OCI-LY1 (cell line): Measurements from ENCODE around the gene SOX10.

Experiments
- H2AFZ ChIP-seq: fragments of 200-600 bp; sonication (generic), shearing (Covaris generic); 2 replicates; pipeline ENCODE4 v1.6.0; 2014; ENCODE audit warnings: antibody characterized with exemption, mild to moderate bottlenecking, low read length
- H3F3A ChIP-seq: fragments of 200-600 bp; sonication (generic), shearing (Covaris generic); 2 replicates; pipeline ENCODE4 v1.6.0; 2014; ENCODE audit warnings: mild to moderate bottlenecking, antibody characterized with exemption, low read length, moderate library complexity; ENCODE audit not compliant: insufficient read depth
- H3K27ac ChIP-seq: fragments of 200-600 bp; sonication (generic); 2 replicates; pipeline ENCODE4 v1.5.1; 2014; ENCODE audit warnings: low read length, mixed run types, mild to moderate bottlenecking, low read depth; ENCODE audit not compliant: poor library complexity, severe bottlenecking
- H3K27me3 ChIP-seq: fragments of 200-600 bp; sonication (generic); 2 replicates; pipeline ENCODE4 v1.6.0; 2014; ENCODE audit warnings: antibody characterized with exemption, mild to moderate bottlenecking, low read length, moderate library complexity; ENCODE audit not compliant: insufficient read depth
- H3K36me3 ChIP-seq: fragments of 200-600 bp; sonication (generic); 2 replicates; pipeline ENCODE4 v1.6.1; 2014; ENCODE audit warnings: mild to moderate bottlenecking, antibody characterized with exemption, low read length, moderate library complexity, mixed read lengths; ENCODE audit not compliant: insufficient read depth
- H3K4me1 ChIP-seq: fragments of 200-600 bp; sonication (generic); 2 replicates; pipeline ENCODE4 v1.5.1; 2014; ENCODE audit warnings: mild to moderate bottlenecking, low read length, moderate library complexity; ENCODE audit not compliant: insufficient read depth, severe bottlenecking
- H3K4me2 ChIP-seq: fragments of 200-600 bp; sonication (generic), shearing (Covaris generic); 2 replicates; pipeline ENCODE4 v1.6.1; 2014; ENCODE audit warnings: low read length
- H3K4me3 ChIP-seq: fragments of 200-600 bp; sonication (generic); 2 replicates; pipeline ENCODE4 v1.5.1; 2014; ENCODE audit warnings: low read length, low read depth, mild to moderate bottlenecking, mixed read lengths; ENCODE audit not compliant: poor library complexity, severe bottlenecking
- H3K79me2 ChIP-seq: fragments of 200-600 bp; shearing (Covaris generic); 2 replicates; pipeline ENCODE4 v1.6.1; 2016; ENCODE audit warnings: mixed run types, low read length, mixed read lengths; ENCODE audit not compliant: insufficient read depth
- H3K9ac ChIP-seq: fragments of 200-600 bp; sonication (generic), shearing (Covaris generic); 2 replicates; pipeline ENCODE4 v1.6.1; 2014; ENCODE audit warnings: mild to moderate bottlenecking, low read length, mixed read lengths
- H3K9me2 ChIP-seq: fragments of 200-600 bp; sonication (generic), shearing (Covaris generic); 2 replicates; pipeline ENCODE4 v1.6.1; 2014; ENCODE audit warnings: low read depth, mild to moderate bottlenecking, low read length, mixed read lengths
- H3K9me3 ChIP-seq: fragments of 200-600 bp; shearing (Covaris generic); 2 replicates; pipeline ENCODE4 v1.6.1; 2014; ENCODE audit warnings: low read length, mixed read lengths
- H4K20me1 ChIP-seq: fragments of 200-600 bp; sonication (generic), shearing (Covaris generic); 2 replicates; pipeline ENCODE4 v1.6.0; 2016; ENCODE audit warnings: mild to moderate bottlenecking, low read length; ENCODE audit not compliant: insufficient read depth
- EZH2 ChIP-seq: fragments of 200-600 bp; sonication (generic), shearing (Covaris generic); IDR thresholded peaks from 2 replicates; pipeline ENCODE4 v1.8.0; 2017; ENCODE audit warnings: borderline replicate concordance, mixed run types, mild to moderate bottlenecking, antibody characterized with exemption, low read length, moderate library complexity, mixed read lengths
- TF ChIP-seq, protein P1 (sequence below): fragments of 200-600 bp; sonication (generic), shearing (Covaris generic); IDR thresholded peaks from 2 replicates; pipeline ENCODE4 v1.5.1; 2017; ENCODE audit warnings: mild to moderate bottlenecking, antibody characterized with exemption, low read length, moderate library complexity, mixed read lengths

The SOX10 gene

GRCh38 chr22:37925330-37925729 lies 59.0 kb downstream of the SOX10 start:
- H3K4me3 ChIP-seq = no peak overlapping the region
- TF ChIP-seq, protein P1, sequence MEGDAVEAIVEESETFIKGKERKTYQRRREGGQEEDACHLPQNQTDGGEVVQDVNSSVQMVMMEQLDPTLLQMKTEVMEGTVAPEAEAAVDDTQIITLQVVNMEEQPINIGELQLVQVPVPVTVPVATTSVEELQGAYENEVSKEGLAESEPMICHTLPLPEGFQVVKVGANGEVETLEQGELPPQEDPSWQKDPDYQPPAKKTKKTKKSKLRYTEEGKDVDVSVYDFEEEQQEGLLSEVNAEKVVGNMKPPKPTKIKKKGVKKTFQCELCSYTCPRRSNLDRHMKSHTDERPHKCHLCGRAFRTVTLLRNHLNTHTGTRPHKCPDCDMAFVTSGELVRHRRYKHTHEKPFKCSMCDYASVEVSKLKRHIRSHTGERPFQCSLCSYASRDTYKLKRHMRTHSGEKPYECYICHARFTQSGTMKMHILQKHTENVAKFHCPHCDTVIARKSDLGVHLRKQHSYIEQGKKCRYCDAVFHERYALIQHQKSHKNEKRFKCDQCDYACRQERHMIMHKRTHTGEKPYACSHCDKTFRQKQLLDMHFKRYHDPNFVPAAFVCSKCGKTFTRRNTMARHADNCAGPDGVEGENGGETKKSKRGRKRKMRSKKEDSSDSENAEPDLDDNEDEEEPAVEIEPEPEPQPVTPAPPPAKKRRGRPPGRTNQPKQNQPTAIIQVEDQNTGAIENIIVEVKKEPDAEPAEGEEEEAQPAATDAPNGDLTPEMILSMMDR = no peak
- no peak for TF ChIP-seq EZH2
- no peaks in the 10 kb centered on the region for H3K27me3 ChIP-seq
- no peaks in the 10 kb centered on the region for H3K79me2 ChIP-seq
- no peak overlapping the region for H2AFZ ChIP-seq
- H3K9me3 ChIP-seq = no peaks in the 10 kb centered on the region
- H3K36me3 ChIP-seq = peaks cover 23% of the 10 kb centered on the region; the same call in 1 of the 2 replicates
- H3K9ac ChIP-seq = no peak overlapping the region
- no peaks in the 10 kb centered on the region for H4K20me1 ChIP-seq
- H3K4me2 ChIP-seq = no peak overlapping the region
- no peaks in the 10 kb centered on the region for H3K9me2 ChIP-seq
- no peak overlapping the region for H3K27ac ChIP-seq
- no peaks in the 10 kb centered on the region for H3F3A ChIP-seq
- H3K4me1 ChIP-seq = no peaks in the 10 kb centered on the region

- H4K20me1 ChIP-seq = no peaks in the 10 kb centered on the region
- H3K36me3 ChIP-seq = peaks cover 23% of the 10 kb centered on the region; the same call in 1 of the 2 replicates
- H3K9me3 ChIP-seq = no peaks in the 10 kb centered on the region
- H3K9me2 ChIP-seq = no peaks in the 10 kb centered on the region
- no peaks in the 10 kb centered on the region for H3K79me2 ChIP-seq
- H3K4me3 ChIP-seq = no peak overlapping the region
- no peak overlapping the region for H3K9ac ChIP-seq
- no peak overlapping the region for H3K4me2 ChIP-seq
- H3K27ac ChIP-seq = no peak overlapping the region
- H3K27me3 ChIP-seq = no peaks in the 10 kb centered on the region
- no peaks in the 10 kb centered on the region for H3K4me1 ChIP-seq
- no peak overlapping the region for H2AFZ ChIP-seq
- TF ChIP-seq, protein P1 = no peak
- TF ChIP-seq EZH2 = no peak
- no peaks in the 10 kb centered on the region for H3F3A ChIP-seq
Measured at GRCh38 chr22:37924386-37925065, 59.8 kb downstream of the SOX10 start.

- Histone ChIP-seq H3K9ac (no peak overlapping the region), H3K4me2 (no peak overlapping the region), H3K79me2 (no peaks in the 10 kb centered on the region), H3F3A (no peaks in the 10 kb centered on the region), H3K4me1 (peaks cover 4% of the 10 kb centered on the region), H3K4me3 (no peak overlapping the region), H4K20me1 (no peaks in the 10 kb centered on the region), H3K27ac (no peak overlapping the region), H3K36me3 (peaks cover 23% of the 10 kb centered on the region; the same call in 1 of the 2 replicates), H3K27me3 (no peaks in the 10 kb centered on the region), H3K9me2 (no peaks in the 10 kb centered on the region), H2AFZ (no peak overlapping the region), H3K9me3 (no peaks in the 10 kb centered on the region)
- TF ChIP-seq, protein P1 = no peak
- TF ChIP-seq EZH2 = no peak
Measured at GRCh38 chr22:37923927-37924326, 60.4 kb downstream of the SOX10 start.
